HUES64 (cell line): ENCODE data around the gene FBP1. TPM values are rescaled to one million over a fixed set of nuclear protein-coding genes. Genes with fewer than 3 reads are reported as not detected.

ENCODE experiments used
- H3K27ac ChIP-seq: 2 replicates; pipeline ENCODE4 v1.7.0; 2013; ENCODE audit warnings: low read depth, low read length, inconsistent platforms
- H3K27me3 ChIP-seq: 2 replicates; pipeline ENCODE4 v1.6.1; 2013; ENCODE audit warnings: mild to moderate bottlenecking, low read length; ENCODE audit not compliant: insufficient read depth
- H3K36me3 ChIP-seq: 2 replicates; pipeline ENCODE4 v1.6.1; 2013; ENCODE audit warnings: mild to moderate bottlenecking, low read length; ENCODE audit not compliant: insufficient read depth
- H3K4me1 ChIP-seq: 2 replicates; pipeline ENCODE4 v1.6.1; 2013; ENCODE audit warnings: mild to moderate bottlenecking, low read length, moderate library complexity; ENCODE audit not compliant: insufficient read depth
- H3K4me3 ChIP-seq: 2 replicates; pipeline ENCODE4 v1.5.1; 2013; ENCODE audit warnings: mild to moderate bottlenecking, low read length, moderate library complexity
- H3K9ac ChIP-seq: 2 replicates; pipeline ENCODE4 v1.6.1; 2013; ENCODE audit warnings: mild to moderate bottlenecking, low read depth, low read length
- H3K9me3 ChIP-seq: 2 replicates; pipeline ENCODE4 v1.6.1; 2013; ENCODE audit warnings: low read depth, low read length; ENCODE audit not compliant: insufficient read depth
- WGBS: fragments of 150-250, 120-280 bp; methylation state at CpG from one replicate; pipeline ENCODE4 v1.1.7; 2013; ENCODE audit warnings: missing lambda C conversion rate; 5-methylcytosine and 5-hydroxymethylcytosine counted together
- polyA plus RNA-seq, 2 experiments: library from polyadenylated mRNA; stranded (reverse); fragments of 50-300 nt; gene quantifications; one replicate each; pipeline ENCODE4 v1.2.3, GENCODE V29; 2013

Gene FBP1
- polyA plus RNA-seq (2013, experiment 1 of 2) = 1.8 TPM
- polyA plus RNA-seq (2013, experiment 2 of 2) = 2.9 TPM

- WGBS = 2% methylated on average over 77 of the region's 79 CpGs
- Histone ChIP-seq H3K9ac (peak within 1 kb of the TSS; percentile 57), H3K4me3 (peak within 1 kb of the TSS; percentile 47), H3K4me1 (peaks cover 11% of the 10 kb centered on the region; the same call in 1 of the 2 replicates), H3K36me3 (no peaks in the 10 kb centered on the region), H3K9me3 (no peaks in the 10 kb centered on the region), H3K27ac (peak within 1 kb of the TSS; percentile 43; the same call in 1 of the 2 replicates), H3K27me3 (peaks cover 79% of the 10 kb centered on the region)
These were observed at the start of gene FBP1 for GRCh38 chr9:94639061-94639998. Gene FBP1 (minus strand): TSS chr9:94639518. CDS start chr9:94639310, 208 bp downstream.

DNA sequence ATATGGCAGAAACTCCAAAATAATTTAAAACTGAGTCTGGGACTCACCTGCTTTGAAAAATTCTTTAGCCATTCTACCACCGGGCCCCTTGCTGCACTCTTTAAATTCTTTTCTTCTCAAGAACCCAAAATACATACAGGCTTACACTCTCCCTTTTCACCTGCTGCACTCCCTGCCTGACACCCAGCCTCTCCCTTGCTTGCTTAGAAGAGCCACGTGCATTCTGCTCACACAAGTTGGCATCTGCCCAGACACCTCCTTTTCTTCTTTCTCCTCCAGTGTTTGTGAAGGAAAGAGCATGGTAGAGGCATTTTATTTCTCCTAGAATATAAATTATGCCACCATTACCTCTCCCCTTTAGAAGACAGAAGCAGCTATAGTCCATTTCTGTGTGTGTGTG, 48.1 kb upstream of the FBP1 start:
- 88% methylated on average over 2 of the region's 2 CpGs for WGBS
- Histone ChIP-seq H3K27ac (no peak overlapping the region), H3K9me3 (no peaks in the 10 kb centered on the region), H3K27me3 (no peaks in the 10 kb centered on the region), H3K36me3 (no peaks in the 10 kb centered on the region), H3K4me1 (no peaks in the 10 kb centered on the region), H3K9ac (no peak overlapping the region), H3K4me3 (no peak overlapping the region)

DNA sequence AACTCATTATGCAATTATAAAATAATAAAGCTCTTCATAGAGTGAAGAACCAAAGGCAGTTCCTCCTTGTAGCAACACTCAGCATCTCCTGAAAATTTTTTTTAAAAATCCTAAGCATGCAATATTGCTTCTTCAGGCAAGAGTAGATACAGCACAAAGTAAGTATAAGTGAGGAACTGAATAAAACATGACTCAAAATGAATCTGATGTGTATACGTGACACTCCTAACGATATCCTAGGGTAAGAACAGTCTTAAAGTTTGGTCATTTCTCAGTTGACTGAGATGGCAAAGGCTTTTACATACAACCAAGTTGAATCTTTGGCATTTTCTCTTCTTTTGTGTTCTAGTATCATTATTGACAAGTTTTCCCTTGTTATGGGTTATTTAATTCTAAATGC, 46.0 kb upstream of the FBP1 start:
- no peaks in the 10 kb centered on the region for H3K9me3 ChIP-seq
- no peaks in the 10 kb centered on the region for H3K27me3 ChIP-seq
- H3K4me3 ChIP-seq = no peak overlapping the region
- H3K9ac ChIP-seq = no peak overlapping the region
- no peaks in the 10 kb centered on the region for H3K4me1 ChIP-seq
- 93% methylated on average over 2 of the region's 2 CpGs for WGBS
- no peaks in the 10 kb centered on the region for H3K36me3 ChIP-seq
- no peak overlapping the region for H3K27ac ChIP-seq

DNA sequence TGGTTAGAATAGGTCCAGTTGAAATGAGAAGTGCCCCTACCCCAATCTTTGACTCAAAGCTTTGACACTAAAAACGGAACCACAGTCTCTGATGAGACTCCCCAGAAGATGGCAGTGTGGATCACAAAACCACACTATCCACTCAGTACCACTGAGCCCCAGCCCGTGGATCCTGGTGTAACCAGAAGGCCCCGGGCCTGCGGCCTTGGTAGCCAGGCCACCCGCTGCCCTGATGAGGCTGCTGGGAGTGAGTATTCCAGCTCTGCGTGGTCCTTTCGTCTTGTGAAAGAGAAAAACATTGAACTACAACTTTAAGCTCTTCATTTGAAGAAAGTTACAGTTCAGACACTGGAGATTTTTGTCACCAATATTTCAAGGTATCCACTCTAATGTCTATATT, 42.2 kb upstream of the FBP1 start:
- Histone ChIP-seq H3K27me3 (no peaks in the 10 kb centered on the region), H3K27ac (no peak overlapping the region), H3K9me3 (no peaks in the 10 kb centered on the region), H3K9ac (no peak overlapping the region), H3K4me3 (no peak overlapping the region), H3K4me1 (peaks cover 8% of the 10 kb centered on the region), H3K36me3 (no peaks in the 10 kb centered on the region)
- 46% methylated on average over 7 of the region's 7 CpGs for WGBS

GRCh38 chr9:94680621-94681020, 41.3 kb upstream of the FBP1 start:
- Histone ChIP-seq H3K9me3 (no peaks in the 10 kb centered on the region), H3K36me3 (no peaks in the 10 kb centered on the region), H3K9ac (no peak overlapping the region), H3K4me1 (peaks cover 8% of the 10 kb centered on the region), H3K4me3 (no peak overlapping the region), H3K27ac (no peak overlapping the region), H3K27me3 (no peaks in the 10 kb centered on the region)
- 96% methylated on average over 2 of the region's 2 CpGs for WGBS

DNA sequence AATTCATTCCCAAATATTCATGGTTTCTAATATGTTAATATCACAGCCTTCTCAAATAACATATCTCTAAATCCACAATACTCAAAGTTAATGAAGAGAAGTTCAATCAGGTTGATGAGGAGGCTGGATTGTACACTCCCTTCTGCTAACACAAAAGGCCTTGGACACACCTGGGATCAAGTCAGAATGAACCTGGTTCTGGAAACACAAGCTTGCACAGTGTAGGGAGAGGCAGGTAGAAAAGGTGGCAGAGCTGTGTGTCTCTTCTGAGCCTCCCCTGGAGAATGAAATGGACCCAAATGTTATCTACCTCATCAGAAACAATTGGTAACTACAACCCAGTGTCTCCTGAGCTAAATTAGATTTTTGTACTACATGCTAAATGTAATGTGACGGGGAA, 40.7 kb upstream of the FBP1 start:
- Histone ChIP-seq H3K4me1 (peaks cover 8% of the 10 kb centered on the region), H3K4me3 (no peak overlapping the region), H3K27ac (no peak overlapping the region), H3K27me3 (no peaks in the 10 kb centered on the region), H3K9ac (no peak overlapping the region), H3K36me3 (no peaks in the 10 kb centered on the region), H3K9me3 (no peaks in the 10 kb centered on the region)
- WGBS = no CpG with 5 or more reads among the region's 1 CpG

DNA sequence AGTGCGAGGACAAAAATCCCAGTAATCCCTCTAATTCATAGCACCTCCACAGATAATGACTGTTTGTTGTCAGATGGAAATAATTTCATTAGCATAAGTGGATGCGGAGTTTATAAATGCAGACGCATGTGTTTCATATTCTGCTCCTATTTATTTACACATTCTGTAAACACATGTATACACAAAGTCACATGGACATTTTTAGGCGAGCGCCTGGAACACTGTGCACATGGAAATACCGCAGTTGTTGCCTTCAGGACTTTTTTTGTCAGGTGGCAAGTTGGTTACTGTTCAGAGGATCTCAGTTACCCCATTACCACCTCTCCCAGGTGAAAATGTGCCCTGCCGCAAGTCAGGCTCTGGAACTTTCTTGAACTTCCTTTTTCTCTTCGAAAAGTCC, 40.3 kb upstream of the FBP1 start:
- no peak overlapping the region for H3K27ac ChIP-seq
- WGBS = 85% methylated on average over 6 of the region's 8 CpGs
- peaks cover 8% of the 10 kb centered on the region for H3K4me1 ChIP-seq

GRCh38 chr9:94677929-94678328, 38.6 kb upstream of the FBP1 start:
- H3K27me3 ChIP-seq = no peaks in the 10 kb centered on the region
- H3K36me3 ChIP-seq = no peaks in the 10 kb centered on the region
- H3K4me1 ChIP-seq = peaks cover 8% of the 10 kb centered on the region
- no peak overlapping the region for H3K4me3 ChIP-seq
- WGBS = 96% methylated on average over 4 of the region's 4 CpGs
- no peak overlapping the region for H3K27ac ChIP-seq
- no peaks in the 10 kb centered on the region for H3K9me3 ChIP-seq
- no peak overlapping the region for H3K9ac ChIP-seq

More for the DNA sequence above, 40.3 kb upstream of the FBP1 start:
- H3K9ac ChIP-seq = no peak overlapping the region
- H3K36me3 ChIP-seq = no peaks in the 10 kb centered on the region
- H3K9me3 ChIP-seq = no peaks in the 10 kb centered on the region
- H3K4me3 ChIP-seq = no peak overlapping the region
- H3K27me3 ChIP-seq = no peaks in the 10 kb centered on the region

DNA sequence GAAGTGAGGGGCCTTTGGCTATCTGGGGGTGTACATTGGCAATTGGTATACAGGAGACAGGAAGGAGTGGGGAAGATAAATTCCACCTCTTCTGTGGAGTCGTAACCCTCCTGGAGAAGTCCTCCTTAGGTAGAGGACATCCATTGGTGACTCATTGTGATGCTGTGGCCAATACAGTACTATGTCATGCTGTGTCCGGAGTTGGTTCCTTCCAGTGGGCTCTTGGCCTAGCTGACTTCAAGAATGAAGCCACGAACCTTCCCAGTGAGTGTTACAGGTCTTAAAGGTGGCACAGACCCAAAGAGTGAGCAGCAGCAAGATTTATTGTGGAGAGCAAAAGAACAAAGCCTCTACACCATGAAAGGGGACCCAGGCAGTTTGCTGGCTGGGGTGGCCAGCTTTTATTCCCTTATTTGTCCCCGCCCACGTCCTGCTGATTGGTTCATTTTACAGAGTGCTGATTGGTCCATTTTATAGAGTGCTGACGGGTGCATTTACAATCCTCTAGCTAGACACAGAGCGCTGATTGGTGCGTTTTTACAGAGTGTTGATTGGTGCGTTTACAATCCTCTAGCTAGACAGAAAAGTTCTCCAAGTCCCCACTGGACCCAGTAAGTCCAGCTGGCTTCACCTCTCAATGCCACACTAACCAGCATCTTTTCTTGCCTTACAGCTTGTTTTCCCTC, 37.3 kb upstream of the FBP1 start:
- Histone ChIP-seq H3K4me1 (peaks cover 8% of the 10 kb centered on the region), H3K4me3 (no peak overlapping the region), H3K9me3 (no peaks in the 10 kb centered on the region), H3K36me3 (no peaks in the 10 kb centered on the region), H3K27ac (no peak overlapping the region), H3K9ac (no peak overlapping the region), H3K27me3 (no peaks in the 10 kb centered on the region)
- 94% methylated on average over 9 of the region's 9 CpGs for WGBS

DNA sequence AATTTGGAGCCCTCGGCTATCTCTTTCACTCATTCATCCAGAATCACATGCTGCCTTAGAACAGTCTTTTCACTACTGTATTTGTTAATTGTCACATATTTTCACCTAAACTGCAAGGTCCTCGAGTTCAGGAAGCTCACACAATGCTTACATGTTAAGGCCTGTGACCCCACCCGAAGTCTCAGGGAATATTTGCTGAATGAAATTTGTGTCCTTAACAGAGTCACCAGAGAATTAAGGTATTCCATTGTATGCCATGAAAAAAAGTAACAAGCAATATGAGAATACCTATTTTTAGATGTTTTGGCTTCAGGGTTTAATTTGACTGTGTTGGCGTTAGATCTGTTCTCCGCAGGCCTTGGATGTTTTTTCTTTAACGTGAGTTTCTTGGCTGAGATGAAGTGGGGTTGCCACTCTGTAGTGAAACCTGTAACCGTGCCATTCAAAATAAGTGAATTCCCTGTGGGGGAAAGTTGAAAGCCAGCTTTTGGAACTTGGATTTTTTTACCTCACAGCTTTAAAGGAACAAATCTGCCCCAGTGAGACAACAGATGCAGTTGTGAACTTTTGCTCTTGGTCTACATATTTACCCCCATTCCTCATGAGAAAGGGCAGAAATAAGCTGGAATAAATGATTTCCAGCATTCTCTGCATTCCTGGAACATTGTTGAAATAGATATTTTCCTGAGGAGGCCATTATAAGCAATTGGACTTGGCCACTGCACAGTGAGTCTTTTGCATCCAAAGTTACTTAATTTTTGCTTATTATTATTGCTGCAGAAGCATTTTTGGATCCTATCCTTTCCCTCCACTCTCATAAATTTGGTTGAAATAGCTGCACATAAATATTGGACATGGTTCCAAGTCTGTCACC, 35.9 kb upstream of the FBP1 start:
- H3K9ac ChIP-seq = no peak overlapping the region
- no peak overlapping the region for H3K4me3 ChIP-seq
- 90% methylated on average over 7 of the region's 7 CpGs for WGBS
- H3K27me3 ChIP-seq = no peaks in the 10 kb centered on the region
- H3K36me3 ChIP-seq = no peaks in the 10 kb centered on the region
- H3K27ac ChIP-seq = no peak overlapping the region
- peaks cover 8% of the 10 kb centered on the region for H3K4me1 ChIP-seq
- no peaks in the 10 kb centered on the region for H3K9me3 ChIP-seq
